Measurements from ENCODE around the gene WNT2B.

Gene WNT2B

GRCh38 chr1:112554411-112554810 lies 45.6 kb downstream of the WNT2B start:
- no peak overlapping the region for H3K4me3 ChIP-seq (replicated peaks; ENCODE audit: low read depth, low read length)
- TF ChIP-seq CTCF (IDR thresholded peaks at IDR 0.05; ENCODE audit: low read length, missing control alignments) = no peak
- no peak for DNase-seq (ENCODE audit: low read depth)

- TF ChIP-seq CTCF (IDR thresholded peaks at IDR 0.05; ENCODE audit: low read length, missing control alignments) = no peak
- no peak overlapping the region for H3K4me3 ChIP-seq (replicated peaks; ENCODE audit: low read depth, low read length)
- peak; percentile 49 for DNase-seq (ENCODE audit: low read depth)
Measured at GRCh38 chr1:112557385-112557784, 48.6 kb downstream of the WNT2B start.

GRCh38 chr1:112558634-112559033 lies 49.9 kb downstream of the WNT2B start:
- no peak for TF ChIP-seq CTCF (IDR thresholded peaks at IDR 0.05; ENCODE audit: low read length, missing control alignments)
- no peak overlapping the region for H3K4me3 ChIP-seq (replicated peaks; ENCODE audit: low read depth, low read length)
- no peak for DNase-seq (ENCODE audit: low read depth)

- H3K4me3 ChIP-seq (replicated peaks; ENCODE audit: low read depth, low read length) = no peak overlapping the region
- no peak for TF ChIP-seq CTCF (IDR thresholded peaks at IDR 0.05; ENCODE audit: low read length, missing control alignments)
- peak; percentile 21 for DNase-seq (ENCODE audit: low read depth)
Measured at GRCh38 chr1:112563341-112563740, 54.6 kb downstream of the WNT2B start.

GRCh38 chr1:112564081-112564480 lies 55.3 kb downstream of the WNT2B start:
- H3K4me3 ChIP-seq (replicated peaks; ENCODE audit: low read depth, low read length) = no peak overlapping the region
- TF ChIP-seq CTCF (IDR thresholded peaks at IDR 0.05; ENCODE audit: low read length, missing control alignments) = no peak

GRCh38 chr1:112565800-112566199 lies 57.0 kb downstream of the WNT2B start:
- TF ChIP-seq CTCF (IDR thresholded peaks at IDR 0.05; ENCODE audit: low read length, missing control alignments) = no peak
- no peak for DNase-seq (ENCODE audit: low read depth)
- no peak overlapping the region for H3K4me3 ChIP-seq (replicated peaks; ENCODE audit: low read depth, low read length)

More at GRCh38 chr1:112564081-112564480, 55.3 kb downstream of the WNT2B start:
- no peak for DNase-seq (ENCODE audit: low read depth)

- peak; percentile 93 for DNase-seq (ENCODE audit: low read depth)
- TF ChIP-seq CTCF (IDR thresholded peaks at IDR 0.05; ENCODE audit: low read length, missing control alignments) = no peak
- no peak overlapping the region for H3K4me3 ChIP-seq (replicated peaks; ENCODE audit: low read depth, low read length)
Measured at GRCh38 chr1:112575154-112575804, 66.5 kb downstream of the WNT2B start.

Measured in fibroblast of pulmonary artery (primary cell).